Coronary artery (tissue), 2 donors: ENCODE data around the gene TANC1.

Experiments
- DNase-seq: peaks from one replicate; pipeline ENCODE4 v3.0.0-alpha.2; 2017; ENCODE audit warnings: low spot score
- H3K27ac ChIP-seq, 2 donors: fragments of 200-600 bp; sonication (generic); one replicate each; pipeline ENCODE4 v1.5.1; 2016 to 2019
- H3K4me3 ChIP-seq: fragments of 200-600 bp; sonication (generic); 2 replicates; pipeline ENCODE4 v1.5.1; 2016; ENCODE audit warnings: mild to moderate bottlenecking, moderate library complexity
- TF ChIP-seq, protein P1 (sequence below): fragments of 200-600 bp; sonication (generic); IDR thresholded peaks from one replicate; pipeline ENCODE4 v1.5.1; 2019; ENCODE audit warnings: antibody characterized with exemption

The TANC1 gene

DNA sequence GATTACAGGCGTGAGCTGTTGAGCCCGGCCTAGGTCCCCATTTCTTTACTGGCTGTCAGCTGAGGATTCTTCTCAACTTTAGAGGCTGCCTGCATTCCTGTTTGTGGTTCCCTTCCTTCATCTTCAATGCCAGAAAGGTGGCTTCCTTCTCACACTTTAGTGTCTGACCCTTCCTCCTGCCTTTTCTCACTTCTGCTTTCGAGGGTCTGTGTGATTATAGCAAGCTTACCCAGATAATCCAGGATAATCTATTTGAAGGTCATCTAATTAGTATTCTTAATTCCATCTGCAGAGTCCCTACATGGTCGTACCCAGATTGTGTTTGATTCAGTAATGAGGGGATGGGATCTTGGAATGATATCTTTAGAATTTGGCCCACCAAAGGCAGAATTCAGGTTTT lies 157.4 kb downstream of the TANC1 start:
- H3K27ac ChIP-seq = no peak overlapping the region

DNA sequence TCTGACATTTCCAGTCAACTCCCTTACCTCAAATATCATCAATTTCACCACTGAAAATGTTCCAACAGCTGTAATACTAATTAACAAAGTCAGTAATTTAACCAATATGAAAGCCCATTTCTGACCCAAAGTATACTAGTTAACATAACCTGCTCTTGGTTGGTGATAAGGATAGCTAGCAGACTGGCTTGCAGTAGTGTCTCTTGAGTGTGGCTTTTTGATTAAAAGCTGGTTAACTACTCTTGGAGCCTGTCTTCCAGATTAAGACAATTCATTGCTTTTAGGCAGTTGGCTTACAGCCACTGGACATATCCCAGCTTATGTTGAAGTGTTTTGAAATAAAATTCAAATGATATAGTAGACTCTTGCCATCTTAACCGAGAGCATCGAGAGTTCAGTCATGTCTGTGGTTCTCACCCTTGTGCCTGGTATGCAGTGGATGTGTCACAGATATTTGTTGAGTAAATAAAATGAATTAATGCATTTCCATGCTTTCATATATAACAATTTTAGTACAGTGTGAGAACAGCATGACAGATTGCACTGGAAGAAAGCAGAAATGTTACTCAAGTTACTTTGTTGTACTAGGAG lies 158.1 kb downstream of the TANC1 start:
- Histone ChIP-seq H3K4me3 (no peak overlapping the region), H3K27ac (no peak overlapping the region)
- TF ChIP-seq, protein P1, sequence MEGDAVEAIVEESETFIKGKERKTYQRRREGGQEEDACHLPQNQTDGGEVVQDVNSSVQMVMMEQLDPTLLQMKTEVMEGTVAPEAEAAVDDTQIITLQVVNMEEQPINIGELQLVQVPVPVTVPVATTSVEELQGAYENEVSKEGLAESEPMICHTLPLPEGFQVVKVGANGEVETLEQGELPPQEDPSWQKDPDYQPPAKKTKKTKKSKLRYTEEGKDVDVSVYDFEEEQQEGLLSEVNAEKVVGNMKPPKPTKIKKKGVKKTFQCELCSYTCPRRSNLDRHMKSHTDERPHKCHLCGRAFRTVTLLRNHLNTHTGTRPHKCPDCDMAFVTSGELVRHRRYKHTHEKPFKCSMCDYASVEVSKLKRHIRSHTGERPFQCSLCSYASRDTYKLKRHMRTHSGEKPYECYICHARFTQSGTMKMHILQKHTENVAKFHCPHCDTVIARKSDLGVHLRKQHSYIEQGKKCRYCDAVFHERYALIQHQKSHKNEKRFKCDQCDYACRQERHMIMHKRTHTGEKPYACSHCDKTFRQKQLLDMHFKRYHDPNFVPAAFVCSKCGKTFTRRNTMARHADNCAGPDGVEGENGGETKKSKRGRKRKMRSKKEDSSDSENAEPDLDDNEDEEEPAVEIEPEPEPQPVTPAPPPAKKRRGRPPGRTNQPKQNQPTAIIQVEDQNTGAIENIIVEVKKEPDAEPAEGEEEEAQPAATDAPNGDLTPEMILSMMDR = no peak
- DNase-seq = no peak

More for the DNA sequence above, 157.4 kb downstream of the TANC1 start:
- TF ChIP-seq, protein P1 = no peak
- DNase-seq = no peak
- no peak overlapping the region for H3K4me3 ChIP-seq

DNA sequence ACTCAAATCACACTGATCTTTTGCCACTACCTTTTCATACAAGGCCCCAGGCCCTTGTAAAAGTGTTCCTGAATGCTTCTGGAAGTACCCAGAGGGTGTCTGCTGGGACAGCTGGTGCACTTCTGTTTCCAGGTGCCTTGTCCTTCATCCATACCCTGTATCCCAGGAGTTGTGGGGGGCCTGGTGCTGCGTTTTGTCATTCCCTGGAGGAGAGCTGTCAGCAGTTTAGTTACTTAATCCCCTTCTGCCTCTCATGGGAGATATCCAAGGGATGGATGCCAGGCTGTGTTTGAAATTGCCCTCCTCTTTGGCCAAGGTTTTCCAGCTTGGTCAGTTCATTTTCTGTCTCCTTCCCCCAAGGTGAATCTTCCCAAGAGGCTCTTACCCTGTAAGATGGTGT lies 159.8 kb downstream of the TANC1 start:
- H3K27ac ChIP-seq = no peak overlapping the region
- H3K4me3 ChIP-seq = no peak overlapping the region
- no peak for DNase-seq
- TF ChIP-seq, protein P1 = no peak

- TF ChIP-seq, protein P1 = no peak
- Histone ChIP-seq H3K4me3 (no peak overlapping the region), H3K27ac (no peak overlapping the region)
- no peak for DNase-seq
Observed at GRCh38 chr2:159129269-159129668, 160.8 kb downstream of the TANC1 start.

DNA sequence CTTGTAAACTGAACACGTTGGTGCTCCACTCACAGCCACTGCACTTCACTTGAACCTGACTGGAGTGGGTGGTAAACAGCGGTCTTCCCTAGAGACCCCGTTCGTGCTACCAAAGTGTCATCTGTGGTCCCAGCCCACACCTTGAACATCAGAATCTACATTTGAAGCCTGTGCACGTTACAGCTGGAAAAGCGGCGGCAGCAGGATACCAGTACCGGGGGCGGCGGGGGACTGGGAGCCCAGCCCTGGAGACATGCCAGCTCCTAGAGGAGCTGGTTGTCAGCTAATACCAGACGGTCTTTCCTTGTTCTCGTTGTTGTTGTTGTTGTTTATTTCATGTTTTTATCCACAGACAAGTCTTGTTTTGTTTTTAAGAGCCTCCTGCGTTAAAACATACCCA lies 161.4 kb downstream of the TANC1 start:
- Histone ChIP-seq H3K4me3 (no peak overlapping the region), H3K27ac (no peak overlapping the region)
- TF ChIP-seq, protein P1 = no peak
- DNase-seq = no peak

- no peak for DNase-seq
- TF ChIP-seq, protein P1 = no peak
- Histone ChIP-seq H3K4me3 (no peak overlapping the region), H3K27ac (no peak overlapping the region)
Observed at GRCh38 chr2:159130302-159130701, 161.9 kb downstream of the TANC1 start.

DNA sequence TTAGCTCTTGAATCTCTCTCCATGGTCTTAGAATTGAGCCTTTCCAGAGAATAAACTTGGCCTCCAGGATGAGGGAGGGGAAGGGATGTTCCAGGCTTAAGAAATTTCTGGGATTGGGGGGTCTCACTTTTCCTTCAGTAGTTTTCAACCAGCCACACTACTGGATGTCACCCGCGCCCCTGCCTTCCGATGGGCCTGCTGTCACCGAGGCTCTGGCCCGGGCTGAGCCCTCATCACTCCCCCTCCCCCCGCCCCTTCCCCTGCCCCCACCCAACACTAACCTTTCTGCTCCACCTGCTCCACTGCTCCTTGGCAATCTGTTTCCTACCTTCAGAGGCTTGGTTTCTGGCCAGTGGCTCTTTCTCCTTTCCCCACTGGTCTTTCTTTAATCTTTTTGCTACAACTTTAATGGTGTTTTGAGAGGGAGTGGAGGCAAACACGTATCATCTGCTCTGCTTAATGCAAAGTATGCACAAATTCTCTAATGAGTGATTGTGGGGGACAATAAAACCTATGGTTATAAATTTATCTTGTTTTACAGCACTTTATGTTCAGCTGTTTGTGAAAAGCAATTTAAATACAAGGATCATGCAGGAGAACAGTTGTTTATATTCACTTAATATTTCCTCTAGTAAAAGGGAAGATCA lies 162.9 kb downstream of the TANC1 start:
- DNase-seq = no peak
- H3K27ac ChIP-seq = peak overlapping the region; percentile 32 to 69
- H3K4me3 ChIP-seq = no peak overlapping the region
- TF ChIP-seq, protein P1 = no peak
